GM12878 (cell line): Measurements from ENCODE around the gene IL16. TPM values are rescaled to one million over a fixed set of nuclear protein-coding genes. Genes with fewer than 3 reads are reported as not detected.

Experiments used
- ATF3 ChIP-seq: IDR thresholded peaks from 2 replicates; pipeline ENCODE4 v1.6.1; 2011; ENCODE audit warnings: low read depth, mild to moderate bottlenecking, low read length, moderate library complexity, borderline replicate concordance; ENCODE audit errors: extremely low read depth
- ATF7 ChIP-seq: fragments of 450-650 bp; IDR thresholded peaks from 2 replicates; pipeline ENCODE4 v1.6.1; 2016; ENCODE audit warnings: low read depth, mild to moderate bottlenecking
- BMI1 ChIP-seq: fragments of 450-650 bp; IDR thresholded peaks from 2 replicates; pipeline ENCODE4 v1.6.1; 2016; ENCODE audit warnings: mild to moderate bottlenecking, moderate library complexity, borderline replicate concordance
- CEBPB ChIP-seq, 2 experiments: fragments of 150-350 bp in 1 of 2; IDR thresholded peaks; 2 replicates each; pipeline ENCODE4 v1.6.1; 2012 to 2014; ENCODE audit warnings: low read depth in 2 of 2, low read length in 2 of 2, borderline replicate concordance in 1 of 2, inconsistent platforms in 1 of 2
- DPF2 ChIP-seq: fragments of 450-650 bp; IDR thresholded peaks from 2 replicates; pipeline ENCODE4 v1.6.1; 2017; ENCODE audit warnings: mild to moderate bottlenecking
- E4F1 ChIP-seq: fragments of 450-650 bp; IDR thresholded peaks from 2 replicates; pipeline ENCODE4 v1.6.1; 2018; ENCODE audit warnings: borderline replicate concordance, mild to moderate bottlenecking; ENCODE audit not compliant: partially characterized antibody
- KDM1A ChIP-seq: fragments of 200-600 bp; sonication (generic); IDR thresholded peaks from 2 replicates; pipeline ENCODE4 v1.6.1; 2016; ENCODE audit warnings: borderline replicate concordance
- MLLT1 ChIP-seq: fragments of 450-650 bp; IDR thresholded peaks from 2 replicates; pipeline ENCODE4 v1.6.1; 2016; ENCODE audit warnings: mild to moderate bottlenecking
- NR2C2 ChIP-seq: IDR thresholded peaks from 2 replicates; pipeline ENCODE4 v1.6.1; 2011; ENCODE audit warnings: borderline replicate concordance, low read depth; ENCODE audit not compliant: control insufficient read depth, insufficient read length
- POLR2AphosphoS5 ChIP-seq: IDR thresholded peaks from 2 replicates; pipeline ENCODE4 v1.6.1; 2011; ENCODE audit warnings: mild to moderate bottlenecking, low read length, inconsistent platforms
- RAD21 ChIP-seq: IDR thresholded peaks from 2 replicates; pipeline ENCODE4 v1.6.1; 2011; ENCODE audit warnings: mild to moderate bottlenecking, low read depth, low read length, moderate library complexity; ENCODE audit not compliant: insufficient read depth
- RELB ChIP-seq: fragments of 450-650 bp; IDR thresholded peaks from 2 replicates; pipeline ENCODE4 v1.6.1; 2017; ENCODE audit warnings: low read depth, mild to moderate bottlenecking, moderate library complexity
- REST ChIP-seq: IDR thresholded peaks from 2 replicates; pipeline ENCODE4 v1.6.1; 2012; ENCODE audit warnings: mild to moderate bottlenecking, low read depth, low read length
- SP1 ChIP-seq: IDR thresholded peaks from one replicate; pipeline ENCODE4 v1.6.1; 2011; ENCODE audit warnings: low read depth, low read length
- TBL1XR1 ChIP-seq: IDR thresholded peaks from 2 replicates; pipeline ENCODE4 v1.6.1; 2012; ENCODE audit warnings: low read depth, low read length, improper control_type of control experiment
- TCF3 ChIP-seq: IDR thresholded peaks from 2 replicates; pipeline ENCODE4 v1.6.1; 2012; ENCODE audit warnings: low read depth, mild to moderate bottlenecking, low read length, borderline replicate concordance; ENCODE audit not compliant: insufficient read depth
- ZBTB33 ChIP-seq: fragments of 450-650 bp; IDR thresholded peaks from 2 replicates; pipeline ENCODE4 v1.6.1; 2017; ENCODE audit warnings: mild to moderate bottlenecking
- ZNF384 ChIP-seq: IDR thresholded peaks from 2 replicates; pipeline ENCODE4 v1.6.1; 2012; ENCODE audit warnings: low read depth, mild to moderate bottlenecking, low read length, improper control_type of control experiment, borderline replicate concordance
- polyA plus RNA-seq, 11 experiments: library from polyadenylated mRNA; depleted of rRNA in 4 of 11; unstranded in 6 of 11; stranded (reverse) in 5 of 11; fragments of >200 nt; fragmentation: Nextera tagmentation in 4 of 11; fragmentation: Illumina TruSeq in 1 of 11; extraction: Ambion mirVana in 4 of 11; extraction: Trizol in 1 of 11; gene quantifications; 1 replicate in 1 of 11; 2 replicates in 10 of 11; pipeline versions ENCODE4 v1.2.1 to v1.2.3, GENCODE V29; 2011 to 2016; ENCODE audit warnings: inconsistent platforms in 2 of 11, missing spikeins in 2 of 11, low read depth in 1 of 11
- total RNA-seq, 4 experiments: library from RNA; depleted of rRNA in 3 of 4; stranded (reverse); fragments of >200 nt in 3 of 4; fragmentation: Illumina TruSeq in 1 of 4; extraction: Trizol in 1 of 4; gene quantifications; 2 replicates each; pipeline versions ENCODE4 v1.2.1 to v1.2.3, GENCODE V29; 2013 to 2021

Gene IL16
- total and polyA plus RNA-seq, 10 of the 15 experiments (the other 5 are each of a cell fraction or from before 2014, with no cell fraction given) = 21.7 to 206 (median 44.5) TPM

- TF ChIP-seq REST (no peak), CEBPB (IDR thresholded peaks at IDR 0.05; ENCODE audit: borderline replicate concordance in 1 of 2, low read depth in 2 of 2, low read length in 2 of 2) (no peak), TCF3 (peak; percentile 69; the same call in 1 of the 2 replicates), POLR2AphosphoS5 (peak; percentile 76), BMI1 (no peak), ZBTB33 (no peak), ZNF384 (no peak), ATF7 (peak; percentile 70), E4F1 (no peak), ATF3 (no peak), SP1 (no peak), DPF2 (peak; percentile 74; the same call in 1 of the 2 replicates), RAD21 (no peak), MLLT1 (peak; percentile 30; the same call in 1 of the 2 replicates), NR2C2 (no peak), RELB (peak; percentile 80), KDM1A (no peak), TBL1XR1 (peak; percentile 77; the same call in 1 of the 2 replicates)
Observed at GRCh38 chr15:81292523-81293001, 95.9 kb downstream of the IL16 start (continued).
